HepG2 (cell line): ENCODE results near the gene MUL1. TPM values are rescaled to one million over a fixed set of nuclear protein-coding genes. Genes with fewer than 3 reads are reported as not detected.
A peak's percentile ranks its signal among the peaks of the same experiment; 100 is the strongest.

Experiments used
- ATAC-seq: fragments of 200-7000 bp; cut with Tn5 transposase; 3 replicates; pipeline ENCODE4 v1.9.1; 2020; ENCODE audit warnings: mild to moderate bottlenecking, moderate library complexity
- BruUV-seq: library from RNA; stranded (reverse); fragments of 400-500 nt; replicated peaks from 2 replicates; lab custom pipeline; 2021; lab: Mats Ljungman, UMichigan
- CTCF ChIA-PET: fragments of 300-600 bp; formaldehyde crosslinking; extraction: SDS; loops from one replicate; lab custom pipeline; 2021; ENCODE audit warnings: low total read pairs, inconsistent platforms, low intra/inter-chr PET ratio; lab: Yijun Ruan, JAX
- POLR2A ChIA-PET: fragments of 350-600 bp; sonication (Branson Sonifier 250); formaldehyde crosslinking; loops from one replicate; lab custom pipeline; 2020; ENCODE audit warnings: antibody characterized with exemption, inconsistent platforms; lab: Yijun Ruan, JAX
- DNase-seq: peaks from one replicate; pipeline ENCODE4 v3.0.0-alpha.2; 2015; ENCODE audit warnings: low spot score
- FAIRE-seq: peaks from 3 replicates; lab custom pipeline; 2011; peaks lifted over from hg19 to GRCh38; lab: Jason Lieb, UNC
- H2AFZ ChIP-seq: one replicate; pipeline ENCODE4 v1.6.1; 2011; ENCODE audit warnings: low read length, inconsistent platforms
- H3K27ac ChIP-seq: fragments of 300-600 bp; 3 replicates; pipeline ENCODE4 v1.8.0; 2011; ENCODE audit warnings: mixed run types, mild to moderate bottlenecking, mixed read lengths, low read length, inconsistent platforms; ENCODE audit not compliant: insufficient read depth; ENCODE audit errors: extremely low read length
- H3K27me3 ChIP-seq, 2 experiments: fragments of 200-600 bp in 1 of 2; 2 replicates in 1 of 2; 3 replicates in 1 of 2; pipeline versions ENCODE4 v1.6.0 to v1.8.0; 2011; ENCODE audit warnings: low read length in 2 of 2, mild to moderate bottlenecking in 2 of 2, moderate library complexity in 2 of 2, inconsistent platforms in 1 of 2; ENCODE audit not compliant: insufficient read depth in 2 of 2, control insufficient read depth in 1 of 2
- H3K36me3 ChIP-seq, 2 experiments: fragments of 200-600 bp in 1 of 2; replicated peaks in 1 of 2; 2 replicates in 1 of 2; 3 replicates in 1 of 2; pipeline versions ENCODE4 v1.5.1 to v1.8.0; 2011; ENCODE audit warnings: low read length in 2 of 2, inconsistent platforms in 1 of 2; ENCODE audit not compliant: insufficient read depth in 2 of 2, control insufficient read depth in 1 of 2
- H3K4me1 ChIP-seq: 2 replicates; pipeline ENCODE4 v1.5.1; 2012; ENCODE audit warnings: low read length, inconsistent platforms; ENCODE audit not compliant: insufficient read depth
- H3K4me2 ChIP-seq: 2 replicates; pipeline ENCODE4 v1.6.0; 2011; ENCODE audit warnings: low read depth, low read length, inconsistent platforms
- H3K4me3 ChIP-seq, 3 experiments: fragments of 200-600 bp in 1 of 3; sonication (generic), shearing (Covaris generic) in 1 of 3; replicated peaks in 1 of 3; 2 replicates each; pipeline ENCODE4 v1.5.1; 2011 to 2016; ENCODE audit warnings: low read length in 3 of 3, inconsistent platforms in 2 of 3, low read depth in 2 of 3, mild to moderate bottlenecking in 2 of 3, control low read depth in 1 of 3, mixed read lengths in 1 of 3; ENCODE audit not compliant: insufficient read depth in 1 of 3
- H3K79me2 ChIP-seq: one replicate; pipeline ENCODE4 v1.6.1; 2011; ENCODE audit warnings: low read length, inconsistent platforms; ENCODE audit not compliant: insufficient read depth
- H3K9ac ChIP-seq: 2 replicates; pipeline ENCODE4 v1.6.0; 2011; ENCODE audit warnings: mild to moderate bottlenecking, low read depth, low read length, inconsistent platforms; ENCODE audit not compliant: insufficient read depth
- H3K9me3 ChIP-seq: 2 replicates; pipeline ENCODE4 v1.5.1; 2012; ENCODE audit warnings: mild to moderate bottlenecking, low read length
- H4K20me1 ChIP-seq: 2 replicates; pipeline ENCODE4 v1.6.0; 2011; ENCODE audit warnings: inconsistent platforms, mild to moderate bottlenecking, low read length, moderate library complexity; ENCODE audit not compliant: insufficient read depth
- ATF3 ChIP-seq: sonication (generic); formaldehyde crosslinking; IDR thresholded peaks from 2 replicates; pipeline ENCODE4 v1.4.0; 2020; ENCODE audit warnings: missing genetic modification reagents
- FIP1L1 ChIP-seq: fragments of 200-400 bp; formaldehyde crosslinking; IDR thresholded peaks from 2 replicates; pipeline ENCODE4 v1.6.1; 2018; ENCODE audit warnings: low read depth, mild to moderate bottlenecking, low read length, moderate library complexity, borderline replicate concordance; ENCODE audit not compliant: insufficient read depth
- GABPB1 ChIP-seq: IDR thresholded peaks from 2 replicates; pipeline ENCODE4 v1.6.1; 2016; ENCODE audit warnings: mild to moderate bottlenecking, missing genetic modification reagents, moderate library complexity, missing compliant biosample characterization
- GATAD1 ChIP-seq: IDR thresholded peaks from 2 replicates; pipeline ENCODE4 v1.6.1; 2016; ENCODE audit warnings: missing genetic modification reagents, missing compliant biosample characterization
- KDM3A ChIP-seq: IDR thresholded peaks from 2 replicates; pipeline ENCODE4 v1.6.1; 2018; ENCODE audit warnings: low read depth, missing compliant biosample characterization
- KDM5B ChIP-seq: sonication (generic); formaldehyde crosslinking; IDR thresholded peaks from 2 replicates; pipeline ENCODE4 v1.4.0; 2020; ENCODE audit warnings: missing genetic modification reagents, mild to moderate bottlenecking, borderline replicate concordance
- KMT2B ChIP-seq: IDR thresholded peaks from 2 replicates; pipeline ENCODE4 v1.6.1; 2016; ENCODE audit warnings: missing genetic modification reagents, missing compliant biosample characterization
- MEIS2 ChIP-seq: sonication (generic); formaldehyde crosslinking; IDR thresholded peaks from 2 replicates; pipeline ENCODE4 v1.9.0; 2021; ENCODE audit warnings: mild to moderate bottlenecking, missing genetic modification reagents
- NCOA2 ChIP-seq: sonication (generic); formaldehyde crosslinking; IDR thresholded peaks from 2 replicates; pipeline ENCODE4 v1.8.0; 2022; ENCODE audit warnings: inconsistent platforms
- NFRKB ChIP-seq: fragments of 450-650 bp; IDR thresholded peaks from 2 replicates; pipeline ENCODE4 v1.6.1; 2017
- RARG ChIP-seq: sonication (generic); formaldehyde crosslinking; IDR thresholded peaks from 2 replicates; pipeline ENCODE4 v1.4.0; 2020; ENCODE audit warnings: low read depth, mild to moderate bottlenecking, missing genetic modification reagents
- RNF2 ChIP-seq: fragments of 450-650 bp; conservative IDR thresholded peaks from 2 replicates; pipeline ENCODE4 v1.6.1; 2016; ENCODE audit warnings: low read depth
- SIX1 ChIP-seq: sonication (generic); formaldehyde crosslinking; IDR thresholded peaks from 2 replicates; pipeline ENCODE4 v1.4.0; 2020; ENCODE audit warnings: missing genetic modification reagents, borderline replicate concordance
- TBX3 ChIP-seq: fragments of 450-650 bp; IDR thresholded peaks from 2 replicates; pipeline ENCODE4 v1.6.1; 2017; ENCODE audit warnings: antibody characterized with exemption, mild to moderate bottlenecking, inconsistent platforms, borderline replicate concordance
- ZBTB8A ChIP-seq: sonication (generic); formaldehyde crosslinking; IDR thresholded peaks from 2 replicates; pipeline ENCODE4 v1.4.0; 2020; ENCODE audit warnings: mild to moderate bottlenecking, low read depth, missing genetic modification reagents, borderline replicate concordance
- ZNF329 ChIP-seq: sonication (generic); formaldehyde crosslinking; IDR thresholded peaks from 2 replicates; pipeline ENCODE4 v1.9.0; 2021; ENCODE audit warnings: low read depth, mild to moderate bottlenecking, missing genetic modification reagents
- ZNF362 ChIP-seq: sonication (generic); formaldehyde crosslinking; IDR thresholded peaks from 2 replicates; pipeline ENCODE4 v1.4.0; 2020; ENCODE audit warnings: missing genetic modification reagents, mild to moderate bottlenecking, borderline replicate concordance
- ZNF546 ChIP-seq: sonication (generic); formaldehyde crosslinking; conservative IDR thresholded peaks from 2 replicates; pipeline ENCODE4 v1.8.1; 2023; ENCODE audit warnings: mild to moderate bottlenecking, missing genetic modification reagents
- ZZZ3 ChIP-seq: sonication (generic); formaldehyde crosslinking; IDR thresholded peaks from 2 replicates; pipeline ENCODE4 v1.4.0; 2020; ENCODE audit warnings: missing genetic modification reagents, mild to moderate bottlenecking, borderline replicate concordance
- WGBS: methylation state at CpG from one replicate; pipeline ENCODE4 v1.1.6; 2017; ENCODE audit warnings: low lambda C conversion rate; 5-methylcytosine and 5-hydroxymethylcytosine counted together
- in situ Hi-C: cut with HindIII; loops from 2 replicates; pipeline ENCODE4 v1.10.0; 2017; ENCODE audit warnings: low pct_unique_long_range_greater_than_20kb; ENCODE audit not compliant: extremely low pct_ligation_motif_present
- intact Hi-C: fragments of 100-400 bp; cut with micrococcal nuclease; formaldehyde crosslinking; loops from one replicate; pipeline ENCODE4 v1.10.0; 2022; ENCODE audit not compliant: unreplicated experiment
- polyA plus RNA-seq, 8 experiments: library from polyadenylated mRNA; depleted of rRNA in 3 of 8; stranded (reverse) in 7 of 8; unstranded in 1 of 8; fragments of >200 nt; fragmentation: Illumina TruSeq in 4 of 8; extraction: Trizol in 4 of 8; gene quantifications; 2 replicates each; pipeline versions ENCODE4 v1.2.1 to v1.2.3, GENCODE V29; 2011 to 2016; ENCODE audit warnings: low read depth in 4 of 8, missing spikeins in 1 of 8, mixed read lengths in 1 of 8; ENCODE audit not compliant: insufficient read depth in 1 of 8
- total RNA-seq, 5 experiments: library from RNA; depleted of rRNA; stranded (reverse); fragments of >200 nt; fragmentation: Illumina TruSeq; extraction: Trizol; gene quantifications; 2 replicates each; pipeline ENCODE4 v1.2.3, GENCODE V29; 2016; ENCODE audit warnings: low read depth in 1 of 5
- TF ChIP-seq, protein P1 (sequence below): IDR thresholded peaks from 2 replicates; pipeline ENCODE4 v1.6.1; 2016; ENCODE audit warnings: low read depth, control low read depth
- TF ChIP-seq, protein P2 (sequence below): sonication (generic); formaldehyde crosslinking; IDR thresholded peaks from 2 replicates; pipeline ENCODE4 v1.8.0; 2022; ENCODE audit warnings: mild to moderate bottlenecking, missing genetic modification reagents, borderline replicate concordance

MUL1 gene
- total and polyA plus RNA-seq, 2 of the 13 experiments (the other 11 are each of a cell fraction or from before 2014, with no cell fraction given) = 21.5 to 26.5 TPM

- peak overlapping the region; percentile 12 to 70 (median 47) for H3K4me3 ChIP-seq
- H3K27ac ChIP-seq = peak overlapping the region; percentile 92
- peak overlapping the region; percentile 79 for H3K9ac ChIP-seq
- TSS peak; percentile 94 for BruUV-seq
- H3K27me3 ChIP-seq = no peaks in the 10 kb centered on the region; a peak in 1 of 5 replicates
- no peak overlapping the region for H2AFZ ChIP-seq
- peak; percentile 69 for DNase-seq
- peak overlapping the region; percentile 81 for H3K4me2 ChIP-seq
- no peaks in the 10 kb centered on the region; the same call in 1 of the 2 replicates for H4K20me1 ChIP-seq
- H3K4me1 ChIP-seq = peaks cover 61% of the 10 kb centered on the region
- FAIRE-seq = no peak
- no peaks in the 10 kb centered on the region for H3K9me3 ChIP-seq
- in situ Hi-C loops (no loop called here), intact Hi-C loops (loop anchor here (1.0 to 5.0 kb wide), 2 partner anchors 12 to 39 kb away; no protein-coding TSS in a partner anchor)
- 5% methylated on average over 3 of the region's 7 CpGs for WGBS
- POLR2A ChIA-PET = interaction anchor here (0.8 to 3.1 kb wide), 13 partner anchors 9 to 500 kb away, joined by 3 to 24 read pairs (median 4); partner anchors contain the start of genes HP1BP3, MUL1 and PINK1
- H3K36me3 ChIP-seq = no peaks in the 10 kb centered on the region
- H3K79me2 ChIP-seq = peaks cover 63% of the 10 kb centered on the region
- peak; percentile 46 for ATAC-seq
- CTCF ChIA-PET = interaction anchor here (1.5 kb wide), 1 partner anchor 13 kb away, joined by 6 read pairs; no protein-coding TSS in a partner anchor
- TF ChIP-seq KDM5B (no peak), TBX3 (no peak; the same call in 1 of the 2 replicates), ZNF329 (no peak), NCOA2 (CRISPR knock-in tag) (no peak), RARG (CRISPR knock-in tag) (no peak), NFRKB (no peak), FIP1L1 (no peak), KDM3A (no peak), SIX1 (CRISPR knock-in tag) (no peak), ZZZ3 (CRISPR knock-in tag) (no peak), GATAD1 (CRISPR knock-in tag) (no peak), ATF3 (no peak), ZBTB8A (CRISPR knock-in tag) (no peak), ZNF546 (no peak; the same call in 1 of the 2 replicates), ZNF362 (peak; percentile 55; the same call in 1 of the 2 replicates), GABPB1 (CRISPR knock-in tag) (0 out of 2 replicates have a peak, but pooled peaks have one; percentile 16), KMT2B (CRISPR knock-in tag) (no peak), MEIS2 (CRISPR knock-in tag) (peak; percentile 57; the same call in 1 of the 2 replicates), RNF2 (no peak)
- TF ChIP-seq, protein P1, sequence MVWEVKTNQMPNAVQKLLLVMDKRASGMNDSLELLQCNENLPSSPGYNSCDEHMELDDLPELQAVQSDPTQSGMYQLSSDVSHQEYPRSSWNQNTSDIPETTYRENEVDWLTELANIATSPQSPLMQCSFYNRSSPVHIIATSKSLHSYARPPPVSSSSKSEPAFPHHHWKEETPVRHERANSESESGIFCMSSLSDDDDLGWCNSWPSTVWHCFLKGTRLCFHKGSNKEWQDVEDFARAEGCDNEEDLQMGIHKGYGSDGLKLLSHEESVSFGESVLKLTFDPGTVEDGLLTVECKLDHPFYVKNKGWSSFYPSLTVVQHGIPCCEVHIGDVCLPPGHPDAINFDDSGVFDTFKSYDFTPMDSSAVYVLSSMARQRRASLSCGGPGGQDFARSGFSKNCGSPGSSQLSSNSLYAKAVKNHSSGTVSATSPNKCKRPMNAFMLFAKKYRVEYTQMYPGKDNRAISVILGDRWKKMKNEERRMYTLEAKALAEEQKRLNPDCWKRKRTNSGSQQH (CRISPR knock-in tag) = 0 out of 2 replicates have a peak, but pooled peaks have one; percentile 14
- TF ChIP-seq, protein P2, sequence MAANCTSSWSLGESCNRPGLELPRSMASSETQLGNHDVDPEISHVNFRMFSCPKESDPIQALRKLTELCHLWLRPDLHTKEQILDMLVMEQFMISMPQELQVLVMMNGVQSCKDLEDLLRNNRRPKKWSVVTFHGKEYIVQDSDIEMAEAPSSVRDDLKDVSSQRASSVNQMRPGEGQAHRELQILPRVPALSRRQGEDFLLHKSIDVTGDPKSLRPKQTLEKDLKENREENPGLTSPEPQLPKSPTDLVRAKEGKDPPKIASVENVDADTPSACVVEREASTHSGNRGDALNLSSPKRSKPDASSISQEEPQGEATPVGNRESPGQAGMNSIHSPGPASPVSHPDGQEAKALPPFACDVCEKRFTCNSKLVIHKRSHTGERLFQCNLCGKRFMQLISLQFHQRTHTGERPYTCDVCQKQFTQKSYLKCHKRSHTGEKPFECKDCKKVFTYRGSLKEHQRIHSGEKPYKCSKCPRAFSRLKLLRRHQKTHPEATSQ (CRISPR knock-in tag) = no peak
Observed at GRCh38 chr1:20480951-20481617, 26.9 kb downstream of the MUL1 start.
